ENCODE data around the gene PARD3.
"Not testable (repeated sequence)": the region's sequence is repeated elsewhere in the genome, so short reads cannot be mapped to it uniquely, and the experiment has no call there.

Gene PARD3

GRCh38 chr10:34359435-34359813, 455.7 kb downstream of the PARD3 start:
- no peak for DNase-seq (ENCODE audit: low read depth in 1 of 2, low spot score in 1 of 2)

GRCh38 chr10:34358729-34359434, 456.2 kb downstream of the PARD3 start:
- no peak for DNase-seq (ENCODE audit: low read depth in 1 of 2, low spot score in 1 of 2)

- DNase-seq (ENCODE audit: low read depth in 1 of 2, low spot score in 1 of 2) = no peak
Measured at GRCh38 chr10:34356463-34356862, 458.6 kb downstream of the PARD3 start.

GRCh38 chr10:34353530-34353929, 461.6 kb downstream of the PARD3 start:
- DNase-seq (ENCODE audit: low read depth in 1 of 2, low spot score in 1 of 2) = not testable (repeated sequence)

- not testable (repeated sequence) for DNase-seq (ENCODE audit: low read depth in 1 of 2, low spot score in 1 of 2)
Measured at GRCh38 chr10:34352599-34353204, 462.4 kb downstream of the PARD3 start.

- no peak for DNase-seq (ENCODE audit: low read depth in 1 of 2, low spot score in 1 of 2)
Measured at GRCh38 chr10:34351161-34351560, 463.9 kb downstream of the PARD3 start.

- no peak for DNase-seq (ENCODE audit: low read depth in 1 of 2, low spot score in 1 of 2)
Measured at GRCh38 chr10:34348917-34349485, 466.1 kb downstream of the PARD3 start.

- DNase-seq (ENCODE audit: low read depth in 1 of 2, low spot score in 1 of 2) = no peak
Measured at GRCh38 chr10:34348021-34348420, 467.1 kb downstream of the PARD3 start.

GRCh38 chr10:34347131-34347530, 468.0 kb downstream of the PARD3 start:
- no peak for DNase-seq (ENCODE audit: low read depth in 1 of 2, low spot score in 1 of 2)

GRCh38 chr10:34346516-34347100, 468.5 kb downstream of the PARD3 start:
- DNase-seq (ENCODE audit: low read depth in 1 of 2, low spot score in 1 of 2) = no peak

GRCh38 chr10:34345383-34345782, 469.7 kb downstream of the PARD3 start:
- no peak for DNase-seq (ENCODE audit: low read depth in 1 of 2, low spot score in 1 of 2)

GRCh38 chr10:34343764-34344163, 471.3 kb downstream of the PARD3 start:
- no peak for DNase-seq (ENCODE audit: low read depth in 1 of 2, low spot score in 1 of 2)

GRCh38 chr10:34341473-34341872, 473.6 kb downstream of the PARD3 start:
- no peak for DNase-seq (ENCODE audit: low read depth in 1 of 2, low spot score in 1 of 2)

GRCh38 chr10:34340934-34341333, 474.2 kb downstream of the PARD3 start:
- DNase-seq (ENCODE audit: low read depth in 1 of 2, low spot score in 1 of 2) = no peak

GRCh38 chr10:34339816-34340553, 475.1 kb downstream of the PARD3 start:
- DNase-seq (ENCODE audit: low read depth in 1 of 2, low spot score in 1 of 2) = no peak

GRCh38 chr10:34337917-34338316, 477.2 kb downstream of the PARD3 start:
- DNase-seq (ENCODE audit: low read depth in 1 of 2, low spot score in 1 of 2) = no peak

GRCh38 chr10:34335960-34336690, 479.0 kb downstream of the PARD3 start:
- no peak for DNase-seq (ENCODE audit: low read depth in 1 of 2, low spot score in 1 of 2)

- DNase-seq (ENCODE audit: low read depth in 1 of 2, low spot score in 1 of 2) = no peak
Measured at GRCh38 chr10:34334908-34335307, 480.2 kb downstream of the PARD3 start.

- DNase-seq (ENCODE audit: low read depth in 1 of 2, low spot score in 1 of 2) = no peak
Measured at GRCh38 chr10:34333513-34333912, 481.6 kb downstream of the PARD3 start.

- no peak for DNase-seq (ENCODE audit: low read depth in 1 of 2, low spot score in 1 of 2)
Measured at GRCh38 chr10:34327184-34327583, 487.9 kb downstream of the PARD3 start.

GRCh38 chr10:34323192-34323591, 491.9 kb downstream of the PARD3 start:
- no peak for DNase-seq (ENCODE audit: low read depth in 1 of 2, low spot score in 1 of 2)
